PC-3 (cell line): Measurements from ENCODE around the gene MFNG.
A peak's percentile ranks its signal among the peaks of the same experiment; 100 is the strongest.

Experiments used
- CTCF ChIP-seq: fragments of 300-600 bp; sonication (generic); conservative IDR thresholded peaks from 2 replicates; pipeline ENCODE4 v1.5.1; 2017; ENCODE audit warnings: antibody characterized with exemption, low read depth, mild to moderate bottlenecking, low read length
- EZH2 ChIP-seq: fragments of 300-600 bp; sonication (generic); IDR thresholded peaks from one replicate; pipeline ENCODE4 v1.6.1; 2017; ENCODE audit warnings: antibody characterized with exemption, mild to moderate bottlenecking, low read length; ENCODE audit not compliant: unreplicated experiment

DNA sequence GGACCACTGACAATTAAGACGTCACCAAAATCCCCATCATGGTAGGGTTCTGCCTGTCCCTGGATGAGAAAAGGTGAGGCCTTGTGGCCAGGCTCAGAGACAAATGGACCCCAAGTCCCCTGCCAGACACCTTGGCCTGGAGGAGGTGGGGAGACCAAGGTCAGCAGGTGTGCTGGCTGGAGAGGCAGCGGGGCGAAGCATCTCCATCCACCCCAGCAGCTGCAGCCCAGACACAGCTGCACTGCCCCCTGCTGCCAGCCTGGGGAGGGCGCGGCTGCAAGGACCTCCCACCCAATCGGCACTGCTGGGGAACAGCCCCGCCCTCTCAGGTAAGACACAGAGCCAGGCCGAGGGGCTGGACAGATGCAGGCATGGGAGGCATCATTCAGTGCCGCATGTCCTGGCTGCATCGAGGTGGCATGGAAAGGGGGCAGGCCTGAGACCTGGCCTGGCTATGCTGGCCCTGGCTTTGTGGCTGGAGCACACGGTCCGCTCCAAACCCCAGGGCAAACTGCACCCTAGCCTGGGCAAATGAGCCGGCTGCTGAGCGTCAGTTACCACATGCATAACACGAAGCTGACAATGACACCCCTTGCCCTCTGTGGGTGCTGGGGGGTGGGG, 12.2 kb upstream of the MFNG start:
- TF ChIP-seq CTCF (peak; percentile 46), EZH2 (no peak)
